ENCODE measurements around the gene ANKRD22. TPM values are rescaled to one million over a fixed set of nuclear protein-coding genes. Genes with fewer than 3 reads are reported as not detected.

The ANKRD22 gene
- total and polyA plus RNA-seq, 2 of the 8 experiments (the other 6 are each of a cell fraction or from before 2014, with no cell fraction given): 0.68 TPM; not detected in 1

DNA sequence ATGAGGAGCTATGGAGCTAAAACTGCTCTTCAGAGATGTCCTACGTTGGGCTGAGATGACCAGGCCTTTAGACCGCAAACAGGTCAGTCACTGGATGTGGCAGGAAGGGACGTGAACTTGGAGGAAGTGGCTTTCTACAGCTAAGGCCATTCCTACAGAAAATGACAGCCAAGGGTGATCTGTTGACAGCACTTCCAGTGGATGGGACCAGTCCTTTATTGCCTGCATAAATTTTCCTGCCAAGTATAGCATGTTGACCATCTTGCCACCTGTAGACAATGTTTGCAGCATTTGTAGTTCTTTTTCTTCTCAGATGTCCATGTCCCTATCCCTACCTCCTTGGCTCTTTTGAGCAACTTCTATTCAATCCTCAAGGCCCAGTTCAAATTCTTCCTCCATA is 45.7 kb downstream of the ANKRD22 start (continued):
- TF ChIP-seq KDM4A (IDR thresholded peaks at IDR 0.05; ENCODE audit: low read depth, low read length, severe bottlenecking) (no peak), CTBP2 (IDR thresholded peaks at IDR 0.05; ENCODE audit: borderline replicate concordance, insufficient read depth, insufficient read length, low read length) (no peak), EZH2 (IDR thresholded peaks at IDR 0.05; ENCODE audit: low read depth, low read length, severe bottlenecking) (no peak), BCL11A (IDR thresholded peaks at IDR 0.05; ENCODE audit: low read depth in 2 of 2, low read length in 2 of 2) (no peak), CBX8 (IDR thresholded peaks at IDR 0.05; ENCODE audit: borderline replicate concordance, low read depth, low read length) (no peak), CBX5 (IDR thresholded peaks at IDR 0.05; ENCODE audit: low read depth, low read length) (no peak), SP2 (IDR thresholded peaks at IDR 0.05; ENCODE audit: low read length) (no peak), FOSL1 (IDR thresholded peaks at IDR 0.05; ENCODE audit: insufficient read depth, low read depth, low read length) (no peak)
